ENCODE data around the gene CCDC47. TPM values are rescaled to one million over a fixed set of nuclear protein-coding genes. Genes with fewer than 3 reads are reported as not detected.

CCDC47 gene
- total RNA-seq, 1 experiment from 2014 or later, result 79.4 TPM

- H2BK5ac ChIP-seq (ENCODE audit: insufficient read length, low read length), result no peak overlapping the region
- H4K20me1 ChIP-seq (ENCODE audit: control insufficient read depth, insufficient read depth, insufficient read length), result no peaks in the 10 kb centered on the region
- H3K23ac ChIP-seq (ENCODE audit: insufficient read length, low read depth, low read length), result no peak overlapping the region
- no peaks in the 10 kb centered on the region for H3K4me1 ChIP-seq (ENCODE audit: insufficient read depth, low read length)
- Mint-ChIP-seq H3K4me1 (no peaks in the 10 kb centered on the region), H3K4me3 (no peak overlapping the region), H3K27me3 (ENCODE audit: low read depth) (no peaks in the 10 kb centered on the region), H3K9me3 (no peaks in the 10 kb centered on the region), H3K36me3 (ENCODE audit: insufficient read depth in 1 of 3, low read depth in 3 of 3) (peaks cover 25 to 86% (median 72%) of the 10 kb centered on the region in 3 experiments; a peak in 6 of 7 replicates), H3K27ac (no peak overlapping the region)
- H2BK12ac ChIP-seq (ENCODE audit: insufficient read length, low read depth, low read length), result no peak overlapping the region
- H4K91ac ChIP-seq (ENCODE audit: insufficient read length, low read depth, low read length), result no peak overlapping the region
- H3K56ac ChIP-seq (ENCODE audit: insufficient read length, low read depth, low read length), result no peak overlapping the region
- TF ChIP-seq CTCF (conservative IDR thresholded peaks at IDR 0.05), result no peak
- no peak overlapping the region for H2AFZ ChIP-seq (ENCODE audit: low read length)
- no peaks in the 10 kb centered on the region for H3K9me3 ChIP-seq (ENCODE audit: control insufficient read depth, low read depth, low read length)
- H3K14ac ChIP-seq (ENCODE audit: insufficient read depth, low read length), result no peak overlapping the region
- H3K27ac ChIP-seq (ENCODE audit: insufficient read length, low read depth, low read length), result no peak overlapping the region
- no peak overlapping the region for H2BK120ac ChIP-seq (ENCODE audit: low read depth, low read length, poor library complexity, severe bottlenecking)
- no peak overlapping the region for H3T11ph ChIP-seq (ENCODE audit: low read length)
- no peak overlapping the region for H2BK15ac ChIP-seq (ENCODE audit: low read depth, low read length)
- H3K27me3 ChIP-seq (ENCODE audit: insufficient read depth, low read length), result no peaks in the 10 kb centered on the region
- no peaks in the 10 kb centered on the region for H3K79me1 ChIP-seq (ENCODE audit: insufficient read depth, low read depth, low read length, poor library complexity, severe bottlenecking)
- whole genome bisulfite sequencing (ENCODE audit: extremely low coverage, insufficient read length, low lambda C conversion rate), result no CpG with 5 or more reads among the region's 1 CpG
- H4K5ac ChIP-seq (ENCODE audit: insufficient read length, low read depth, low read length), result no peak overlapping the region
- no peak overlapping the region for H2AK5ac ChIP-seq (ENCODE audit: insufficient read length, low read length)
- no peak for DNase-seq
- no peaks in the 10 kb centered on the region for H3K79me2 ChIP-seq (ENCODE audit: insufficient read depth, low read length)
- H4K8ac ChIP-seq (replicated peaks; ENCODE audit: insufficient read length, low read depth, low read length), result no peak overlapping the region
- H2BK20ac ChIP-seq (ENCODE audit: low read depth, low read length, poor library complexity, severe bottlenecking), result no peak overlapping the region
- no peak overlapping the region for H3K9ac ChIP-seq (ENCODE audit: extremely low read depth, insufficient read length, low read length)
- no peak overlapping the region for H3K4me2 ChIP-seq (ENCODE audit: insufficient read depth, insufficient read length, low read length)
- H3K4ac ChIP-seq (ENCODE audit: low read depth, low read length), result no peak overlapping the region
- H3K23me2 ChIP-seq (ENCODE audit: insufficient read length, low read depth, low read length, poor library complexity, severe bottlenecking), result no peaks in the 10 kb centered on the region
- H3K18ac ChIP-seq (ENCODE audit: insufficient read length, low read depth, low read length), result no peak overlapping the region
Observed at GRCh38 chr17:63753215-63753614, 20.2 kb downstream of the CCDC47 start.
